ENCODE data around the gene ARHGAP24. TPM values are rescaled to one million over a fixed set of nuclear protein-coding genes. Genes with fewer than 3 reads are reported as not detected.

Gene ARHGAP24
- total RNA-seq, 1 donor from 2014 or later, result 15.0 TPM

DNA sequence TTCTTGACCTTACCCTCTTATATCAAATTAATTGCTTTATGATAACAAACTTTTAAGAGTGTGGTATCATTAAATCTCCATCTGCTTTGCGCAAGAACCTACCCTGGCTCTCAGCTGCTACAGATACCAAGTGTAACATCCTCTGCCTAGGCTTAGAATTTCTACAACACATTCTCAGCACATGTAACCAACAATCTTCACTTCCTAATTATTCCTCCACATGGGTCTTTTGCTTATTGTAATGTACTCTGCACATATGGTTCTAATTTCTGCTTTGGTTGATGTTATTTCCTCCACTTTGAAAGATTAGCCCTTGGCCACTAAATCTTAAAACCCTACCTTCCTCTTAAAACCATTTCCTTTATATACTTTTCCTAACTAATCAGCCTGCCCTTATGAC lies 242.4 kb downstream of the ARHGAP24 start:
- no peaks in the 10 kb centered on the region for H3K27me3 Mint-ChIP-seq (ENCODE audit: low read depth)
- no peak for TF ChIP-seq CTCF (IDR thresholded peaks at IDR 0.05; ENCODE audit: unreplicated experiment)
- no peaks in the 10 kb centered on the region for H3K36me3 Mint-ChIP-seq
- no peak overlapping the region for H3K4me3 Mint-ChIP-seq
- H3K9me3 Mint-ChIP-seq, result no peaks in the 10 kb centered on the region
- peaks cover 14% of the 10 kb centered on the region for H3K4me1 Mint-ChIP-seq
- peak overlapping the region; percentile 15 for H3K27ac Mint-ChIP-seq
- no peak for DNase-seq (ENCODE audit: low spot score in 2 of 2, unreplicated experiment in 2 of 2)

GRCh38 chr4:85717847-85718246 lies 242.9 kb downstream of the ARHGAP24 start:
- H3K4me3 Mint-ChIP-seq, result no peak overlapping the region
- no peaks in the 10 kb centered on the region for H3K36me3 Mint-ChIP-seq
- TF ChIP-seq CTCF (IDR thresholded peaks at IDR 0.05; ENCODE audit: unreplicated experiment), result no peak
- H3K4me1 Mint-ChIP-seq, result peaks cover 14% of the 10 kb centered on the region
- DNase-seq (ENCODE audit: low spot score in 2 of 2, unreplicated experiment in 2 of 2), result no peak
- peak overlapping the region; percentile 15 for H3K27ac Mint-ChIP-seq
- H3K9me3 Mint-ChIP-seq, result no peaks in the 10 kb centered on the region
- no peaks in the 10 kb centered on the region for H3K27me3 Mint-ChIP-seq (ENCODE audit: low read depth)

DNA sequence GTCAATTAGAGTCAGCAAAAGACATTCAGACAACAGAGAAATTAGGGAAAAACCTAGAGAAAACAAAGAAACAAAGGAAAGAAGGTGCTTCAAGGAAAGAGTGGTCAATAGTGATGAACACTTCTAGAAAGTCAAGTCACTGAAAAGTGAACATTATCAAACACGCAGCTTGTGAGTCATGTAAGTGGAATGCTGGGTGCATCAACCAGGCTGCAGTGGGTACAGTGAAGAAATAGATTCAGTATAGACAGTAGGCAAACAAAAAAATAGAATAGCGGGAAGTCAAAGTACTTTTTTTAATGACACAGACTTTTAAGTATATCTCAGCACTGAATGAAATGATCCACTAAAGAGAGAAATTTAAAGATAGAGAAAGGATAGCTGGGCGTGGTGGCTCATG lies 245.8 kb downstream of the ARHGAP24 start:
- TF ChIP-seq CTCF (IDR thresholded peaks at IDR 0.05; ENCODE audit: unreplicated experiment), result no peak
- Mint-ChIP-seq H3K27me3 (ENCODE audit: low read depth) (no peaks in the 10 kb centered on the region), H3K4me3 (no peak overlapping the region), H3K27ac (no peak overlapping the region), H3K36me3 (no peaks in the 10 kb centered on the region), H3K9me3 (no peaks in the 10 kb centered on the region), H3K4me1 (peaks cover 14% of the 10 kb centered on the region)
- no peak for DNase-seq (ENCODE audit: low spot score in 2 of 2, unreplicated experiment in 2 of 2)

DNA sequence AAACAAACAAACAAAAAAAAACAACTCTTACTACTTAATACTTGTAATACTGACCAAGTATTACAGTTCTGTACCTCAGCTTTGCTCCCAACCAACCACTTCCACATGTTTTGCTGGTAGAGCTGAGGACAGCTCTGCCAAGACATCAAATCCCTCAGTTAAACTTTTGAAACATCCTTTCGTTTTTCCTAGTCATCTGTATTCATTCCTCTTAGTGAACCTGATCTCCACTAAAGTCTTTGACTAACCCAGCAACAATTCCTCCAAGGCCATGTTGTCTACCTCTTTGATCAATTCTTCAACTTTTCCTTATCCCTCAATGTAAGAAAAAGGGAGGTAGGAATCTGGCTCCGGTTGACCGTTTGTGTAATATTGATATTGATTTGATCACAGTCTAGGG lies 247.5 kb downstream of the ARHGAP24 start:
- no peak overlapping the region for H3K4me3 Mint-ChIP-seq
- no peak overlapping the region for H3K27ac Mint-ChIP-seq
- peaks cover 10% of the 10 kb centered on the region for H3K4me1 Mint-ChIP-seq
- H3K27me3 Mint-ChIP-seq (ENCODE audit: low read depth), result no peaks in the 10 kb centered on the region
- no peaks in the 10 kb centered on the region for H3K36me3 Mint-ChIP-seq
- no peak for TF ChIP-seq CTCF (IDR thresholded peaks at IDR 0.05; ENCODE audit: unreplicated experiment)
- no peak for DNase-seq (ENCODE audit: low spot score in 2 of 2, unreplicated experiment in 2 of 2)
- no peaks in the 10 kb centered on the region for H3K9me3 Mint-ChIP-seq

DNA sequence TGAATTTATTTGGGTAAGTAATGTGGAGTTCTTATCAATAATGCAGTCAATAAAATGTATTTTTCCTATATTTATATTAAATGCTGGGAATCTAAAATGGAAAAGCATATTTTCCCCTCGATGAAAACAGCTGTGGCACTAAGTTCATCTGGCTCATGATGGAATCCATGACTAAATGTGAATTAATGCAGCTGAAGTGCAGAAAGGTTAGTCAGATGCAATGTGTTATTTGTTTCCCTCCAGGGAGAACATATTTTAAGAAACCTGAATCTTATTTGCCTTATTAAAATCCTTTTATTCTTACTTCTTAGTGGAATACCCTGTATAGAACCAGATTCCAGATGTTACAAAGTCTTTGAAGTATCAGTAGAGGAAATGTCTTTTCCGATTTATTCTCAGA lies 247.9 kb downstream of the ARHGAP24 start:
- H3K9me3 Mint-ChIP-seq, result no peaks in the 10 kb centered on the region
- no peaks in the 10 kb centered on the region for H3K36me3 Mint-ChIP-seq

More for the DNA sequence above, 247.9 kb downstream of the ARHGAP24 start:
- TF ChIP-seq CTCF (IDR thresholded peaks at IDR 0.05; ENCODE audit: unreplicated experiment), result no peak
- no peak for DNase-seq (ENCODE audit: low spot score in 2 of 2, unreplicated experiment in 2 of 2)
- H3K27me3 Mint-ChIP-seq (ENCODE audit: low read depth), result no peaks in the 10 kb centered on the region
- H3K4me1 Mint-ChIP-seq, result peaks cover 6% of the 10 kb centered on the region
- no peak overlapping the region for H3K27ac Mint-ChIP-seq
- H3K4me3 Mint-ChIP-seq, result no peak overlapping the region

All from mesothelial cell of epicardium (in vitro differentiated cells).